CD4-positive, alpha-beta memory T cell (primary cell): Measurements from ENCODE around the gene PAIP2. TPM values are rescaled to one million over a fixed set of nuclear protein-coding genes. Genes with fewer than 3 reads are reported as not detected.
A peak's percentile ranks its signal among the peaks of the same experiment; 100 is the strongest.
"Not testable (repeated sequence)": the region's sequence is repeated elsewhere in the genome, so short reads cannot be mapped to it uniquely, and the experiment has no call there.

Source experiments
- CTCF ChIA-PET: fragments of 350-600 bp; sonication (Branson Sonifier 250); formaldehyde crosslinking; loops from one replicate; lab custom pipeline; 2021; ENCODE audit warnings: inconsistent platforms; ENCODE audit not compliant: partially characterized antibody; lab: Charles Lee
- POLR2A ChIA-PET: fragments of 350-600 bp; sonication (Branson Sonifier 250); formaldehyde crosslinking; loops from one replicate; lab custom pipeline; 2021; ENCODE audit not compliant: partially characterized antibody; lab: Charles Lee
- DNase-seq, 5 donors: peaks; one replicate each; pipeline versions ENCODE4 v3.0.0 to v3.0.0-alpha.2; 2020 to 2022; ENCODE audit warnings: mixed read lengths in 1 of 5
- H3K27ac ChIP-seq: one replicate; pipeline ENCODE4 v1.7.0; 2013; ENCODE audit warnings: low read depth, low read length
- H3K27me3 ChIP-seq: 2 replicates; pipeline ENCODE4 v1.7.0; 2013; ENCODE audit warnings: mild to moderate bottlenecking, low read length, moderate library complexity; ENCODE audit not compliant: insufficient read depth
- H3K36me3 ChIP-seq: 2 replicates; pipeline ENCODE4 v1.7.0; 2013; ENCODE audit warnings: mild to moderate bottlenecking, low read length, moderate library complexity; ENCODE audit not compliant: insufficient read depth
- H3K4me1 ChIP-seq: 2 replicates; pipeline ENCODE4 v1.7.0; 2013; ENCODE audit warnings: mild to moderate bottlenecking, low read length, moderate library complexity; ENCODE audit not compliant: insufficient read depth
- H3K4me3 ChIP-seq, 2 donors: one replicate each; pipeline ENCODE4 v1.7.0; 2013; ENCODE audit warnings: low read length in 2 of 2, mild to moderate bottlenecking in 1 of 2
- H3K9me3 ChIP-seq, 2 donors: one replicate each; pipeline ENCODE4 v1.7.0; 2013; ENCODE audit warnings: low read length in 2 of 2, control low read depth in 1 of 2; ENCODE audit not compliant: control insufficient read depth in 1 of 2
- H3K27ac Mint-ChIP-seq, 7 donors: one replicate each; pipeline ENCODE4 v1.8.0; 2020 to 2021; ENCODE audit warnings: mixed read lengths in 7 of 7, mild to moderate bottlenecking in 6 of 7, inconsistent platforms in 3 of 7, moderate library complexity in 3 of 7
- H3K27me3 Mint-ChIP-seq, 2 donors: one replicate each; pipeline ENCODE4 v1.8.0; 2020 to 2021; ENCODE audit warnings: mixed read lengths in 2 of 2
- H3K36me3 Mint-ChIP-seq, 2 donors: one replicate each; pipeline ENCODE4 v1.8.0; 2020 to 2021; ENCODE audit warnings: mixed read lengths in 2 of 2, inconsistent platforms in 1 of 2, mild to moderate bottlenecking in 1 of 2
- H3K4me1 Mint-ChIP-seq, 4 donors: one replicate each; pipeline ENCODE4 v1.8.0; 2020 to 2021; ENCODE audit warnings: mixed read lengths in 4 of 4, mild to moderate bottlenecking in 1 of 4
- H3K4me3 Mint-ChIP-seq, 8 donors: one replicate each; pipeline ENCODE4 v1.8.0; 2020 to 2021; ENCODE audit warnings: mixed read lengths in 8 of 8, mild to moderate bottlenecking in 7 of 8, moderate library complexity in 6 of 8, inconsistent platforms in 3 of 8
- H3K9me3 Mint-ChIP-seq, 8 donors: one replicate each; pipeline ENCODE4 v1.8.0; 2020 to 2021; ENCODE audit warnings: mixed read lengths in 8 of 8, mild to moderate bottlenecking in 5 of 8, inconsistent platforms in 3 of 8, moderate library complexity in 1 of 8
- intact Hi-C: fragments of 100-400 bp; cut with micrococcal nuclease; formaldehyde crosslinking; loops from one replicate; pipeline ENCODE4 v1.15.1; 2023
- polyA plus RNA-seq, 2 donors: library from polyadenylated mRNA; unstranded; fragments of 300-500 nt; fragmentation: Illumina TruSeq; gene quantifications; one replicate each; pipeline ENCODE4 v1.2.3, GENCODE V29; 2021
- total RNA-seq, 2 experiments: library from RNA; stranded (reverse); gene quantifications; one replicate each; pipeline ENCODE4 v1.2.3, GENCODE V29; 2021

The PAIP2 gene
- total and polyA plus RNA-seq, 4 experiments from 2014 or later: 109 to 503 (median 211) TPM

GRCh38 chr5:139404484-139404840 is 62.8 kb downstream of the PAIP2 start:
- intact Hi-C loops: loop anchor here (1.0 to 10.0 kb wide), 9 partner anchors 11 to 827 kb away; partner anchors contain the start of genes DNAJC18, HSPA9, MATR3 and PAIP2
- CTCF ChIA-PET: interaction anchor here (1.2 to 4.3 kb wide), 3 partner anchors 13 to 109 kb away, joined by 5 to 25 read pairs (median 7); partner anchors contain the start of gene MZB1

GRCh38 chr5:139406963-139407362 is 65.3 kb downstream of the PAIP2 start:
- intact Hi-C loops: loop anchor here (10.0 kb wide), 1 partner anchor 438 kb away; no protein-coding TSS in a partner anchor
- POLR2A ChIA-PET: interaction anchor here (0.6 kb wide), 1 partner anchor 16 kb away, joined by 3 read pairs; no protein-coding TSS in a partner anchor
- Mint-ChIP-seq H3K36me3 (peaks cover 0 to 4% of the 10 kb centered on the region in 2 donors), H3K9me3 (peaks cover 0 to under 1% (median 0%) of the 10 kb centered on the region in 8 donors), H3K4me3 (no peak overlapping the region), H3K27me3 (no peaks in the 10 kb centered on the region), H3K27ac (peak overlapping the region in 1 of 7 donors; percentile 11), H3K4me1 (peaks cover 16 to 31% (median 22%) of the 10 kb centered on the region in 4 donors)
- peaks cover 20% of the 10 kb centered on the region for H3K4me1 ChIP-seq
- CTCF ChIA-PET: interaction anchor here (0.6 to 2.3 kb wide), 4 partner anchors 15 to 956 kb away, joined by 3 to 7 read pairs (median 4); no protein-coding TSS in a partner anchor
- no peak overlapping the region for H3K27ac ChIP-seq
- DNase-seq: no peak
- H3K9me3 ChIP-seq: no peaks in the 10 kb centered on the region
- no peaks in the 10 kb centered on the region for H3K27me3 ChIP-seq
- H3K4me3 ChIP-seq: no peak overlapping the region
- H3K36me3 ChIP-seq: no peaks in the 10 kb centered on the region

More at GRCh38 chr5:139404484-139404840, 62.8 kb downstream of the PAIP2 start:
- peaks cover 2 to 4% of the 10 kb centered on the region in 2 donors for H3K36me3 Mint-ChIP-seq
- H3K27me3 Mint-ChIP-seq: no peaks in the 10 kb centered on the region
- no peaks in the 10 kb centered on the region for H3K36me3 ChIP-seq
- peak overlapping the region; percentile 91 to 100 (median 99) for H3K27ac Mint-ChIP-seq
- POLR2A ChIA-PET: interaction anchor here (1.1 to 4.7 kb wide), 18 partner anchors 10 to 939 kb away, joined by 3 to 49 read pairs (median 6); partner anchors contain the start of genes DNAJC18, EGR1, ETF1 and MATR3
- H3K9me3 ChIP-seq: no peaks in the 10 kb centered on the region
- peak overlapping the region; percentile 91 to 99 (median 94) for H3K4me3 Mint-ChIP-seq
- no peak for DNase-seq
- H3K27me3 ChIP-seq: no peaks in the 10 kb centered on the region
- H3K4me3 ChIP-seq: peak overlapping the region in 1 of 2 donors; percentile 90
- peaks cover 20% of the 10 kb centered on the region for H3K4me1 ChIP-seq
- H3K4me1 Mint-ChIP-seq: peaks cover 16 to 31% (median 22%) of the 10 kb centered on the region in 4 donors
- H3K27ac ChIP-seq: peak overlapping the region; percentile 85
- peaks cover 0 to 2% (median 0%) of the 10 kb centered on the region in 8 donors for H3K9me3 Mint-ChIP-seq

- peak overlapping the region in 4 of 7 donors; percentile 11 to 82 (median 50) for H3K27ac Mint-ChIP-seq
- peak overlapping the region in 1 of 8 donors; percentile 11 for H3K4me3 Mint-ChIP-seq
- H3K27me3 ChIP-seq: no peaks in the 10 kb centered on the region
- DNase-seq: no peak
- ChIA-PET POLR2A (no interaction called here), CTCF (interaction anchor here (1.2 to 4.6 kb wide), 3 partner anchors 13 to 107 kb away, joined by 4 to 15 read pairs (median 4); no protein-coding TSS in a partner anchor)
- no peaks in the 10 kb centered on the region for H3K9me3 ChIP-seq
- intact Hi-C loops: loop anchor here (10.0 kb wide), 1 partner anchor 437 kb away; no protein-coding TSS in a partner anchor
- peaks cover 16 to 28% (median 20%) of the 10 kb centered on the region in 4 donors for H3K4me1 Mint-ChIP-seq
- H3K36me3 Mint-ChIP-seq: peaks cover 0 to 4% of the 10 kb centered on the region in 2 donors
- no peaks in the 10 kb centered on the region for H3K27me3 Mint-ChIP-seq
- H3K4me1 ChIP-seq: peaks cover 20% of the 10 kb centered on the region
- H3K27ac ChIP-seq: no peak overlapping the region
- no peak overlapping the region for H3K4me3 ChIP-seq
- H3K9me3 Mint-ChIP-seq: no peaks in the 10 kb centered on the region
- H3K36me3 ChIP-seq: no peaks in the 10 kb centered on the region
Observed at GRCh38 chr5:139407517-139407916, 65.9 kb downstream of the PAIP2 start.

GRCh38 chr5:139408191-139408590 is 66.5 kb downstream of the PAIP2 start:
- Mint-ChIP-seq H3K27ac (no peak overlapping the region), H3K27me3 (no peaks in the 10 kb centered on the region), H3K9me3 (no peaks in the 10 kb centered on the region), H3K36me3 (peaks cover 0 to 4% of the 10 kb centered on the region in 2 donors), H3K4me1 (peaks cover 9 to 22% (median 13%) of the 10 kb centered on the region in 4 donors), H3K4me3 (no peak overlapping the region)
- POLR2A ChIA-PET: no interaction called here
- intact Hi-C loops: loop anchor here (10.0 kb wide), 1 partner anchor 437 kb away; no protein-coding TSS in a partner anchor
- no peak for DNase-seq
- no peaks in the 10 kb centered on the region for H3K27me3 ChIP-seq
- CTCF ChIA-PET: interaction anchor here (0.7 to 4.6 kb wide), 3 partner anchors 12 to 109 kb away, joined by 3 to 15 read pairs (median 4); no protein-coding TSS in a partner anchor
- no peaks in the 10 kb centered on the region for H3K9me3 ChIP-seq
- no peak overlapping the region for H3K4me3 ChIP-seq
- no peak overlapping the region for H3K27ac ChIP-seq
- H3K4me1 ChIP-seq: peaks cover 15% of the 10 kb centered on the region
- no peaks in the 10 kb centered on the region for H3K36me3 ChIP-seq

DNA sequence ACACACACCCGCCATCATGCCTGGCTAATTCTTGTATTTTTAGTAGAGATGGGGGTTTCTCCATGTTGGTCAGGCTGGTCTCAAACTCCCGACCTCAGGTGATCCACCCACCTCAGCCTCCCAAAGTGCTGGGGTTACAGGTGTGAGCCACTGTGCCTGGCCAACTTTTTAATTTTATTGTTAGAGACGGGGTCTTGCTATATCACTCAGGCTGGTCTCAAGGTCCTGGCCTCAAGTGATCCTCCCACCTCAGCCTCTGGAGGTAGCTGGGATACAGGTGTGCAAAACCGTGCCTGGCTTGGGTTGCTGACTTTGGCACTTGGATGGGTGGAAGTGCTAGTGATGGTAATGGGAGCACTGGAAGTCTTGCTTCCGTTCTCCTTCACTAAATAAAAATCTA is 67.5 kb downstream of the PAIP2 start:
- DNase-seq, POLR2A ChIA-PET, H3K27ac ChIP-seq, H3K4me3 ChIP-seq, H3K36me3 Mint-ChIP-seq, H3K27me3 ChIP-seq, H3K27ac Mint-ChIP-seq, H3K9me3 Mint-ChIP-seq, H3K27me3 Mint-ChIP-seq, H3K36me3 ChIP-seq, H3K4me3 Mint-ChIP-seq, H3K9me3 ChIP-seq: not testable (repeated sequence)
- H3K4me1 ChIP-seq: peaks cover 19% of the 10 kb centered on the region
- H3K4me1 Mint-ChIP-seq: peaks cover 10 to 19% (median 12%) of the 10 kb centered on the region in 4 donors
- CTCF ChIA-PET: interaction anchor here (1.0 to 4.6 kb wide), 2 partner anchors 103 to 105 kb away, joined by 3 to 15 read pairs; no protein-coding TSS in a partner anchor
- intact Hi-C loops: loop anchor here (10.0 kb wide), 1 partner anchor 436 kb away; no protein-coding TSS in a partner anchor

DNA sequence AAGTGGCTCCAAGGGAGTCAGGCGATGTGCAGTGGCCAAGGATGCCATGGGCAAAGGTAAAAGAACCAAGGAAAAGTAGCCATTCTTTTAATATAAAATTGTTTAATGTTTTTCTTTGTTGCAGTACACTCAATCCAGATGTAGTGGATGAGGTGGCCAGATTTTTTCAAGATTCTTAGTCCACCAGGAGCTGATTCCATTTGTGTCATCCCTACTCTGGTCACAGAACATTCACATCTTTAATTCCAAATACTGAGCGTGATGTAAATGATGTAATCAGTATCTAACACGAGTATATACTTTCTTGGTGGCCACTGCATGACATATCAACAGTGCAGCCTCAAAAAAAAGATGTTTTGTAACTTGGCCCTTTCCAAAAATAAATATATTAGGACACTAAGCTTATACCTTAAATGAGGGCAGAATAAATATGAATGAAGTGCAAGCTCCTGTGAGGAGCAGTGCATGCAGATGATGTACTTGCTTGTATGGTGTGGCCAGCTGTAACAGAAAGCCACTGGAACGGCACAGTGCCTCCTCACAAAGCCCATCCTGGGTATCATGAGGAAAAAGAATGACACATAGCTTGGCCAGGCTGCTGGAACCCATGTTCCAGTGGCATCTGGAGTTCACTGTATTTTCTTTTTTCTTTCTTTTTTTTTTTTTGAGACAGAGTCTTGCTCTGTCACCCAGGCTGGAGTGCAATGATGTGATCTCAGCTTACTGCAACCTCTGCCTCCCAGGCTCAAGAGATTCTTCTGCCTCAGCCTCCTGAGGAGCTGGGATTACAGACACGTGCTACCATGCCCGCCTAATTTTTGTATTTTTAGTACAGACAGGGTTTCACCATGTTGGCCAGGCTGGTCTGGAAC is 68.7 kb downstream of the PAIP2 start:
- no peaks in the 10 kb centered on the region for H3K9me3 Mint-ChIP-seq
- DNase-seq: no peak
- H3K36me3 ChIP-seq: no peaks in the 10 kb centered on the region
- H3K4me3 ChIP-seq: no peak overlapping the region
- H3K27me3 Mint-ChIP-seq: no peaks in the 10 kb centered on the region
- intact Hi-C loops: no loop called here
- no peaks in the 10 kb centered on the region for H3K27me3 ChIP-seq
- peaks cover 23% of the 10 kb centered on the region for H3K4me1 ChIP-seq
- ChIA-PET CTCF (interaction anchor here (0.6 to 4.6 kb wide), 7 partner anchors 8 to 221 kb away, joined by 3 to 29 read pairs (median 4); no protein-coding TSS in a partner anchor), POLR2A (interaction anchor here (0.7 to 1.5 kb wide), 2 partner anchors 71 to 155 kb away, joined by 3 to 5 read pairs; no protein-coding TSS in a partner anchor)
- H3K4me1 Mint-ChIP-seq: peaks cover 11 to 25% (median 15%) of the 10 kb centered on the region in 4 donors
- no peaks in the 10 kb centered on the region for H3K9me3 ChIP-seq
- H3K27ac Mint-ChIP-seq: no peak overlapping the region
- no peaks in the 10 kb centered on the region for H3K36me3 Mint-ChIP-seq
- no peak overlapping the region for H3K27ac ChIP-seq
- H3K4me3 Mint-ChIP-seq: no peak overlapping the region
